ENCODE data around the gene ANKMY2.

The ANKMY2 gene

DNA sequence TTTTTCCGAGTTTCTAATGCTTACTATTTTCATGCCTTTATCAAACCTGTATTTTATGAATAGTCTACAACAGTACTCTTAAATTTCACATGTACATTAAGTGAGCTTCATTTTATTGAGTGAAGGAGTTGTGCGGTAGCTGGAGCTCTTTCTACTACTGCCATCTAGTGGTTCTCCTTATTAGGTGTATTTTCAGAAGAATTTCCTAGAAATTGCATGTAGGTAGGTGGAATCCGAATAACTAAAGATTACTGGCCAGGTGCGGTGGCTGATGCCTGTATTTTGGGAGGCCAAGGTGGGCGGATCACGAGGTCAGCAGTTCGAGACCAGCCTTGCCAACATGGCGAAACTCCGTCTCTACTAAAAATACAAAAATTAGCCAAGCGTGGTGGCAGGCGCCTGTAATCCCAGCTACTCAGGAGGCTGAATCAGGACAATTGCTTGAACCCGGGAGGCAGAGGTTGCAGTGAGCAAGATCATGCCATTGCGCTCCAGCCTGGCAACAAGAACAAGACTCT, 80.6 kb downstream of the ANKMY2 start:
- peak; percentile 42 to 47 for DNase-seq

DNA sequence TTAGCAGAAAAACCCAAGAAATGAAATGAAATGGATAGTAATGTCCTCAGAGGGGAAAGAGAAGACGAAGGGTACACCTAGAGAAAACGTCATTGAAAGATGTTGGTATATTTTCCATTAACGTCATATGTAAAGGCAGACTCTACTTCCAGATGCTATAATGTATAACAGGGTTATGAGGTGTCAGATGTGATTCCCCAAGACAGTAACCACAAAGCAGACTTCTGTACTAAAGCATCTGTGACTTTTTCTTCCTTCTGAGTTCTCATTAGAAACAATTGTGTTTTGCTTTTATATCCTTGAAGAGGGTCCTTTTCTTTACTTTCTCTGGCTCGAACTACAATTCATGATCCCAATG, 81.6 kb downstream of the ANKMY2 start:
- no peak for DNase-seq

DNA sequence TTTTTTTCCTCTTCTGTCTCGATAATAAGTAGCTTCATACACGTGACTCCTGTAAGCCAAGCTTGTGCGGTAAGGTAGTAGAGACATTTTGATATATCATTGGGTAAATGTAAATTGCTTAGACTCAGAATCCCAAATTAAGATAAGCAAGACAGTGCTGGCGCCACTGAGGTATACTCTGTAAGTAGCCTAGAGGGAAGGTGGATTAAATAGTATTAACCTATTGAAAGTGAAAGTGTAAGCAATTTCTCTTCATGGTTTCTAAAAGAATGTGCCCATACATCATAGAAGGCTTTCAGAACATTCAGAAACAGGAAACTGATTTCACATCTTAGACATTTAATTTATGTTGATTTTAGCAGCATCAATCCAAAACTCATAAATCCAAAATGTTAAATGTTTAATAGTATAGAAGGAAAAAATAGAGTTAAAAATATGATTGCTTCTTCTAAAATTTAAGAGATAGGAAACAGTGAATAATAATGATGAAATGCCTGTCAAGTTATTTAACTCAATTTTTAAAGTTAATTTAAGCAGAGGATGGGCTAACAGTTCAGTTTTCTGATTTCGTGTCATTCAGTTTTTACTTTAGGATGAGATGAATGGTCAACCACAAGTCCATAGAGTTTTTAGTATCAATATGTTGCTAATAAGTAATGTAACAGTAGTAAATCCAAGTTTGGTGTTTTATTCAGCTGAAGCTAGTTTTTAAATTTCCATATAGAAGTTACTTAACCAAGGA, 82.1 kb downstream of the ANKMY2 start:
- DNase-seq = peak in 1 of 2 donors; percentile 16

DNA sequence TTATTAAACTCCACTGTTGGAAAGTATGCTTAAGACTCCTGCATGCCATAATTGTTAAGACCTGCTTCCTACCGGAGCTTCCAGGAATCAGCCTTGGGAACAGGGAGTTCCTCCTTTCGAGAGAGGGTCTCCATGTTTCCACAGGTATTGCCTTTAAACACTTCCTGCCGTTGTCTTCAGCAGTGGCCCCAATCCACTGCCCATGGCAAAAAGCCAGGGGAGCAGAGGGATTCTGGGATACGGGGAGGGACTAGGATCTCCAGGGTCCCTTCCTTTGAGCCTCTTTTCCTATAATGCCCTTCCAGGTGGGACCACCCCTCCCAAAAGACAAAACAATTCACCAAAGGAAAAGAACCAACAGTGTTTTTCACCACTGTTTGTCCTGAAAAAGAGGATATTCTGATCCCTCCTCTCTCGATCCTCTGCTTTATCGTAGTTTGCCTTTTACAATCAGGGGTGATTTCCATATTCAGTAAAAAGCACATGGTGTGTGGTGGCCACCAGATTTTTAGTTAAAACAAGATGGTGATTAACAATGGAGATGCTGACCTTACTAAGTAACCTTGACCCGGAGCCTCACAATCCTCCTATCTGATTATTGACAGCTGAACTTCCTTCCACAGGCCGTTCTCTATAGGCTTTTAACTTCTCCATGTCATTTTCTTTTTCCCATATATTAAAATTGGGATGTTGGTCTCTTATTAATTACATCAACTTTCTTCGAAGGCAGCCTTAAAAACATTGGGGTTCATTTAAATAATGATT, 82.9 kb downstream of the ANKMY2 start:
- no peak for DNase-seq

DNA sequence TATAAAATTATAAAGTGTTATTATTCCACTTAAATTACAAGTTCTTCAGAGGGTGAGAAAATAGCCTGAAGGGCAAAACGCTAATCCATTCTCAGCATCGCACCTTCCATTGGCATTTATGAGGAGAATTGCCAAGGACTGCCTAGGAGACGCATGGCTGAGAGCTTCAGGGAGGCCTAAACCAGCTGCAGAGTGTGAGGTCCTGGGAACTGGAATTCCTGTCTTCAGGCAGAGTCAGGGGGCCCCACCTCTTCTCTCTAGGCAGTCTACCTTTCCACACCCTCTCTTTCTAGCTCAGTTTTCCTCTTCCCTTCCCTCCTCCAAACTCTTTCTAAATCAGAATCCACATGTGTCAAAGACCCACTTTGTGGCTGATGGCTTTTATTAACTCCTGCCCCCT, 83.6 kb downstream of the ANKMY2 start:
- no peak for DNase-seq

DNA sequence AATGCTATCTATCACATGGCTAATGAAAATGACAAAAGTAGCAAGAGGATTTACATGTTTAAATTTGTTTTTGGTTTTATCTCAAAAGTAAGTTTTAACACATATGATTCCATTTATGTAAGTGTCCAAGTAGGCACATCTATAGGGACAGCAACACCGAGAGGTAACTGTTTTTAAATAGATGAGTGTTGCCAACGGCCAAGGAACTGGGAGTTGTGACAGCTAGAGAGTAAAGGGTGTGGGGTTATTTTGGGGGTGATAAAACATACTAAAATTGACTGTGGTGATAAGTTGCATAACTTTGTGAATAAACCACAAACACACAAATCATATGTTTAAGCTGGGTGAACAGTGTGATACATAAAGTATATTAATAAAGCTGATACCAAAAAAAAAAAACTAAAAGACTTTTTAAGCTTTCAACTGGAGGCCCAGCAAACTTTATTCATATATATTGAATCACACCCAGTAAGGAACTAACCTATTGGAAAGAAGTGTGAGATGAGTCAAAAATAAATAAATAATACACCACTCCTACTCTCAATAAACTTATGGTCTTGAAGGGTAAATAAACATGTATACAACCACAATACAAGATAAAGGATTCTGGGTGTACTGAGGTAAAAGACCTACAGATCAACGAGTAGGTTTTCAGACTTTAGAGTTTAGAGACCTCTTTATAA, 85.9 kb downstream of the ANKMY2 start:
- no peak for DNase-seq

DNA sequence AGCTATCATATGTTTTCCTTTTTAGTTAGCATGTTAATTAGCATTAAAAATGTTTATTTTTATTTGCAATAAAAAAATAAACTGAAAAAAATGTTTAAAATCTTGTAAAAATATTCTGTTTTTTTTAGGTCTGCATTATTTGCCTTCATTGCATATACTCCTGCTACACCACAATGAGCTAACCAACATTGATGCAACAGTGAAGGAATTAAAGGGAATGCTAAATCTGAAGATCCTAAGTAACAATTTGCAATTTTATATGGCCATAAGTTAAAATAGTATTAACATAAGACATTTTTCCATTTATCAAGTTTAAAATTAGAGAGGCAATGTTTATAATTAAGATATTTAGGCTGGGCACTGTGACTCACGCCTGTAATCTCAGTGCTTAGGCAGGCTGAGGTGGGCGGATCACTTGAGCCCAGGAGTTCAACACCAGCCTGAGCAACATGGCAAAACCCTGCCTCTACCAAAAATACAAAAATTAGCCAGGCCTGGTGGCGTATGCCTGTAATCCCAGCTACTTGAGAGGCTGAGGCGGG, 86.7 kb downstream of the ANKMY2 start:
- DNase-seq = no peak

DNA sequence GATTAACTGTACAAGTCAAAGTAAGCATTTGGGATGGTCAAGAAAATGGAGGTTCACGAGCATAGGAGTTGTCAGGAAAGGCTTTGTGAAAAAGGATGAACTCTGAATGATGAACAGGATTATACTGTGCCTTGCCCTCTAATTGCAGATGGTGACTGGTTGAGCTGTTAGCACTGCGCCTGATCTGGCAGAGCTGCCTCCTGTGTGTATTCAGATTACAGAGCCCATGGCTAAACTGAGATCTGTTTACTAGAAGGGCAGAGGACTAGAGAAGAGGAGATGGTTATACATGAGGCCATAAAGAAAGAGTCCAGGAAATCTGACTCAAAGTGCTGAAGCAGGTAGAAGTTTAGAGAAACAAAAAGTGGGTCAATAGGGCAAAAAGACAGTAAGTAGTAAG, 89.2 kb downstream of the ANKMY2 start:
- DNase-seq = no peak

DNA sequence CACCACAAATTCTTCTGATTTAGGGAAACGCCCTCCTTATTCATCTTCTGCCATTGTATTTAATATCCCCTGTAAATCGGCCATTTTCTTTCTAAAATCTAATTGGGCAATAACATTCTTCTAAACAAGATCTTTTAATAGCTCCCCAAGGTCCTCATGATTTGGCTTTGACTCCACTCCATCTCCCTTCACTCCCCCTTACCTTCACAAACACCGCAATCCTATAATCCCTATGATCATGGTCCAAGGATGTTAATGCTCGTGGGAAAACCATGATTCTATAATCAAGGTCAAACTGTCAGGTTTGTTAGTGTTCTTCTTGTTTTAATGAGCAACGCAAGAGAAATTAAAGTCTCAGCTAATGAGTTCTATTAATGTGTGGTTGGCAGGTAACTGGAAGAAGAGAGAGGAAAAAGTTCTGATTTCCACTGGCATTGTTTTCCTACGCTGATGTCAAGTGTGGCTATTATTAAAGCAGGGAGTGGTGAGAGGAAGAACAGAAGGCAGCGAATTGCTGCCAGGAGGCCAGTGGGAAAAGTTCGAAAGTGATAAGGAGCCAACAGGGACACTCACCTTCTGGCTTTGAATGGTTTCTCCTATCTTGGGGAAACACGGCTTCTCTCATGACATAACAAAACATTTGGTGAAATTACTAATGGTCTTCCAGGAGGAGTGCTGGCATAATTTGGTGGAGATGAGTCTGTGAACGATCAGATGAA, 90.9 kb downstream of the ANKMY2 start:
- DNase-seq = no peak

DNA sequence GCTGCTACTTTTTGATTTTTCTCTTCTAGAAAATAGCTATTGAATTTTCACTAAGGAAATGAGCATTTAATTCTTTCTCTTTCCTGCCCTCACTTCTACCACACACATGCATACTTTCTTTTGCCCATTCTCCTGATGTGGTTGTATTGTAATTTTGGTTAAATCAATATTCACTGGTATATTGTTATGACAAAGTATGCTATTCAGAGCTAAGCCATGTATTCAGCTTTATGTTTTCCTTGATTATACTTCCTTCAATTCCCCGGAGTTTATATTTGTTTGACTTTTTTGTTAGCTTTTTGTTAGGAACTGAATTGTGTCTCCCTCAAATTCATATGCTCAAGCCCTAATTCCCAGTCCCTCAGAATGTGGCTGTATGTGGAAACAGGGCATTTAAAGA, 94.9 kb downstream of the ANKMY2 start:
- DNase-seq = no peak
